Spleen (tissue), 7 donors: ENCODE measurements around the gene RAD51B.

Experiments
- POLR2AphosphoS5 ChIP-seq, 3 donors: sonication (generic); formaldehyde crosslinking; IDR thresholded peaks; one replicate each; pipeline ENCODE4 v1.5.1; 2017; ENCODE audit warnings: antibody characterized with exemption in 3 of 3
- TF ChIP-seq, protein P1 (sequence below), 11 experiments: fragments of 200-600 bp in 7 of 11; fragments of 450-650 bp in 4 of 11; sonication (generic) in 4 of 11; IDR thresholded peaks in 8 of 11; conservative IDR thresholded peaks in 3 of 11; 1 replicate in 7 of 11; 2 replicates in 4 of 11; pipeline versions ENCODE4 v1.4.0 to v1.8.0; 2016 to 2021; ENCODE audit warnings: antibody characterized with exemption in 11 of 11, inconsistent platforms in 4 of 11, mild to moderate bottlenecking in 1 of 11
- donor health status: DM: no; HTN: no; CAD: no; lungs with moderate emphysema.
- donor health status: DM: no; HTN: no; CAD: no.
- donor health status: DM: no; HTN: no; CAD: no.

GRCh38 chr14:67778792-67779191, 40.8 kb upstream of the RAD51B start:
- TF ChIP-seq, protein P1, sequence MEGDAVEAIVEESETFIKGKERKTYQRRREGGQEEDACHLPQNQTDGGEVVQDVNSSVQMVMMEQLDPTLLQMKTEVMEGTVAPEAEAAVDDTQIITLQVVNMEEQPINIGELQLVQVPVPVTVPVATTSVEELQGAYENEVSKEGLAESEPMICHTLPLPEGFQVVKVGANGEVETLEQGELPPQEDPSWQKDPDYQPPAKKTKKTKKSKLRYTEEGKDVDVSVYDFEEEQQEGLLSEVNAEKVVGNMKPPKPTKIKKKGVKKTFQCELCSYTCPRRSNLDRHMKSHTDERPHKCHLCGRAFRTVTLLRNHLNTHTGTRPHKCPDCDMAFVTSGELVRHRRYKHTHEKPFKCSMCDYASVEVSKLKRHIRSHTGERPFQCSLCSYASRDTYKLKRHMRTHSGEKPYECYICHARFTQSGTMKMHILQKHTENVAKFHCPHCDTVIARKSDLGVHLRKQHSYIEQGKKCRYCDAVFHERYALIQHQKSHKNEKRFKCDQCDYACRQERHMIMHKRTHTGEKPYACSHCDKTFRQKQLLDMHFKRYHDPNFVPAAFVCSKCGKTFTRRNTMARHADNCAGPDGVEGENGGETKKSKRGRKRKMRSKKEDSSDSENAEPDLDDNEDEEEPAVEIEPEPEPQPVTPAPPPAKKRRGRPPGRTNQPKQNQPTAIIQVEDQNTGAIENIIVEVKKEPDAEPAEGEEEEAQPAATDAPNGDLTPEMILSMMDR (IDR thresholded peaks at IDR 0.05 in 8 of 11, conservative IDR thresholded peaks at IDR 0.05 in 3 of 11), result no peak
- TF ChIP-seq POLR2AphosphoS5 (IDR thresholded peaks at IDR 0.05), result no peak
